ENCODE measurements around the gene FOXD4L3.
"Not testable (repeated sequence)": the region's sequence is repeated elsewhere in the genome, so short reads cannot be mapped to it uniquely, and the experiment has no call there.

Gene FOXD4L3

GRCh38 chr9:68302567-68302966 lies at the start of gene FOXD4L3:
Gene FOXD4L3 (plus strand): TSS chr9:68302867. CDS start chr9:68302952, 85 bp downstream.
- not testable (repeated sequence) for DNase-seq (ENCODE audit: low read depth)

GRCh38 chr9:68281041-68281440 lies 21.6 kb upstream of the FOXD4L3 start:
- DNase-seq (ENCODE audit: low read depth) = not testable (repeated sequence)

GRCh38 chr9:68303771-68304170 lies 1.1 kb downstream of the FOXD4L3 start:
- not testable (repeated sequence) for DNase-seq (ENCODE audit: low read depth)

- DNase-seq (ENCODE audit: low read depth) = not testable (repeated sequence)
These were observed 1.5 kb downstream of the FOXD4L3 start for GRCh38 chr9:68304212-68304611.

- not testable (repeated sequence) for DNase-seq (ENCODE audit: low read depth)
These were observed 2.1 kb downstream of the FOXD4L3 start for GRCh38 chr9:68304777-68305176.

GRCh38 chr9:68305680-68306285 lies 3.1 kb downstream of the FOXD4L3 start:
- DNase-seq (ENCODE audit: low read depth) = not testable (repeated sequence)

GRCh38 chr9:68306391-68306964 lies 3.8 kb downstream of the FOXD4L3 start:
- not testable (repeated sequence) for DNase-seq (ENCODE audit: low read depth)

GRCh38 chr9:68307127-68307526 lies 4.5 kb downstream of the FOXD4L3 start:
- not testable (repeated sequence) for DNase-seq (ENCODE audit: low read depth)

GRCh38 chr9:68307654-68308053 lies 5.0 kb downstream of the FOXD4L3 start:
- DNase-seq (ENCODE audit: low read depth) = not testable (repeated sequence)

- not testable (repeated sequence) for DNase-seq (ENCODE audit: low read depth)
These were observed 8.5 kb downstream of the FOXD4L3 start for GRCh38 chr9:68311208-68311607.

- DNase-seq (ENCODE audit: low read depth) = not testable (repeated sequence)
These were observed 15.5 kb downstream of the FOXD4L3 start for GRCh38 chr9:68318209-68318608.

- DNase-seq (ENCODE audit: low read depth) = not testable (repeated sequence)
These were observed 21.1 kb downstream of the FOXD4L3 start for GRCh38 chr9:68323749-68324148.

GRCh38 chr9:68324518-68324917 lies 21.9 kb downstream of the FOXD4L3 start:
- not testable (repeated sequence) for DNase-seq (ENCODE audit: low read depth)

GRCh38 chr9:68329106-68329505 lies 26.4 kb downstream of the FOXD4L3 start:
- not testable (repeated sequence) for DNase-seq (ENCODE audit: low read depth)

- DNase-seq (ENCODE audit: low read depth) = not testable (repeated sequence)
These were observed 28.0 kb downstream of the FOXD4L3 start for GRCh38 chr9:68330531-68331173.

GRCh38 chr9:68332122-68332521 lies 29.5 kb downstream of the FOXD4L3 start:
- not testable (repeated sequence) for DNase-seq (ENCODE audit: low read depth)

- not testable (repeated sequence) for DNase-seq (ENCODE audit: low read depth)
These were observed 33.3 kb downstream of the FOXD4L3 start for GRCh38 chr9:68335935-68336334.

GRCh38 chr9:68336639-68337339 lies 34.1 kb downstream of the FOXD4L3 start:
- DNase-seq (ENCODE audit: low read depth) = not testable (repeated sequence)

- not testable (repeated sequence) for DNase-seq (ENCODE audit: low read depth)
These were observed 35.3 kb downstream of the FOXD4L3 start for GRCh38 chr9:68338000-68338399.

- not testable (repeated sequence) for DNase-seq (ENCODE audit: low read depth)
These were observed 39.8 kb downstream of the FOXD4L3 start for GRCh38 chr9:68342265-68343025.

GRCh38 chr9:68343242-68343641 lies 40.6 kb downstream of the FOXD4L3 start:
- DNase-seq (ENCODE audit: low read depth) = not testable (repeated sequence)

GRCh38 chr9:68343992-68344391 lies 41.3 kb downstream of the FOXD4L3 start:
- DNase-seq (ENCODE audit: low read depth) = not testable (repeated sequence)

Data from stimulated activated CD8-positive, alpha-beta memory T cell treated with anti-CD3 and anti-CD28 coated beads, Interleukin-4, amount 100 ng/mL, for 24 hours (primary cell).